ENCODE results near the gene HLA-DRA. TPM values are rescaled to one million over a fixed set of nuclear protein-coding genes. Genes with fewer than 3 reads are reported as not detected.

The HLA-DRA gene
- total RNA-seq (1.3 and 3.7 TPM in 2 replicates), polyA plus RNA-seq (0.64 and 0.75 TPM in 2 replicates)

GRCh38 chr6:32439602-32440214 is at the start of gene HLA-DRA:
TSS of gene HLA-DRA (plus strand) at chr6:32439887. CDS start at chr6:32439951, 64 bp downstream.
- TF ChIP-seq CTCF (IDR thresholded peaks at IDR 0.05; ENCODE audit: poor library complexity) (no peak), EZH2phosphoT487 (IDR thresholded peaks at IDR 0.05; ENCODE audit: low read depth, severe bottlenecking, unreplicated experiment) (no peak), EZH2 (IDR thresholded peaks at IDR 0.05; ENCODE audit: borderline replicate concordance) (no peak)
- H3K79me2 ChIP-seq: no peaks in the 10 kb centered on the region
- no peaks in the 10 kb centered on the region for H3K9me2 ChIP-seq (replicated peaks; ENCODE audit: insufficient read depth)
- no peaks in the 10 kb centered on the region for H3K9me3 ChIP-seq (ENCODE audit: low read depth)
- H3K4me3 ChIP-seq: no peak within 1 kb of the TSS
- no peaks in the 10 kb centered on the region for H4K20me1 ChIP-seq (ENCODE audit: insufficient read depth, poor library complexity, severe bottlenecking)
- no peaks in the 10 kb centered on the region for H3K36me3 ChIP-seq (replicated peaks; ENCODE audit: insufficient read depth, low read depth)
- WGBS (ENCODE audit: low lambda C conversion rate, missing lambda C conversion rate): 62% methylated on average over 9 of the region's 9 CpGs
- no peaks in the 10 kb centered on the region for H3K4me1 ChIP-seq (ENCODE audit: insufficient read depth)
- H2AFZ ChIP-seq: no peak within 1 kb of the TSS
- no peak within 1 kb of the TSS for H3K27ac ChIP-seq
- peak; percentile 50 for DNase-seq (ENCODE audit: low spot score)
- H3K27me3 ChIP-seq: no peaks in the 10 kb centered on the region
- H3K4me2 ChIP-seq: peak within 1 kb of the TSS; percentile 53

GRCh38 chr6:32391505-32391904 is 48.2 kb upstream of the HLA-DRA start:
- no peaks in the 10 kb centered on the region for H3K36me3 ChIP-seq (replicated peaks; ENCODE audit: insufficient read depth, low read depth)
- WGBS (ENCODE audit: low lambda C conversion rate, missing lambda C conversion rate): 92% methylated on average over 6 of the region's 6 CpGs
- DNase-seq (ENCODE audit: low spot score): no peak
- peaks cover 8% of the 10 kb centered on the region for H3K4me1 ChIP-seq (ENCODE audit: insufficient read depth)
- no peaks in the 10 kb centered on the region for H3K27me3 ChIP-seq
- H3K9me2 ChIP-seq (replicated peaks; ENCODE audit: insufficient read depth): no peaks in the 10 kb centered on the region
- no peaks in the 10 kb centered on the region for H3K9me3 ChIP-seq (ENCODE audit: low read depth)
- no peak overlapping the region for H2AFZ ChIP-seq
- TF ChIP-seq EZH2phosphoT487 (IDR thresholded peaks at IDR 0.05; ENCODE audit: low read depth, severe bottlenecking, unreplicated experiment) (no peak), CTCF (IDR thresholded peaks at IDR 0.05; ENCODE audit: poor library complexity) (no peak), EZH2 (IDR thresholded peaks at IDR 0.05; ENCODE audit: borderline replicate concordance) (no peak)
- no peaks in the 10 kb centered on the region for H4K20me1 ChIP-seq (ENCODE audit: insufficient read depth, poor library complexity, severe bottlenecking)
- H3K4me2 ChIP-seq: no peak overlapping the region
- no peak overlapping the region for H3K27ac ChIP-seq
- no peak overlapping the region for H3K4me3 ChIP-seq
- no peaks in the 10 kb centered on the region for H3K79me2 ChIP-seq

- peak; percentile 58 for DNase-seq (ENCODE audit: low spot score)
- TF ChIP-seq CTCF (IDR thresholded peaks at IDR 0.05; ENCODE audit: poor library complexity): no peak
- Histone ChIP-seq H4K20me1 (ENCODE audit: insufficient read depth, poor library complexity, severe bottlenecking) (no peaks in the 10 kb centered on the region), H3K27me3 (no peaks in the 10 kb centered on the region), H2AFZ (no peak overlapping the region), H3K9me3 (ENCODE audit: low read depth) (no peaks in the 10 kb centered on the region), H3K9me2 (replicated peaks; ENCODE audit: insufficient read depth) (no peaks in the 10 kb centered on the region), H3K4me2 (no peak overlapping the region), H3K27ac (peak overlapping the region; percentile 74), H3K4me1 (ENCODE audit: insufficient read depth) (no peaks in the 10 kb centered on the region), H3K4me3 (no peak overlapping the region), H3K36me3 (replicated peaks; ENCODE audit: insufficient read depth, low read depth) (no peaks in the 10 kb centered on the region), H3K79me2 (no peaks in the 10 kb centered on the region)
- WGBS (ENCODE audit: low lambda C conversion rate, missing lambda C conversion rate): 73% methylated on average over 7 of the region's 7 CpGs
Observed at GRCh38 chr6:32393665-32394420, 45.8 kb upstream of the HLA-DRA start.

Measured in hepatocyte (in vitro differentiated cells).